Left colon (tissue), 2 donors: Measurements from ENCODE around the gene GLT8D2. TPM values are rescaled to one million over a fixed set of nuclear protein-coding genes. Genes with fewer than 3 reads are reported as not detected.

Experiments
- ATAC-seq: fragments of 200-7000 bp; cut with Tn5 transposase; one replicate; pipeline ENCODE4 v1.9.1; 2020; ENCODE audit warnings: mild to moderate bottlenecking, moderate library complexity
- DNase-seq, 2 donors: peaks; one replicate each; pipeline ENCODE4 v3.0.0-alpha.2; 2020
- intact Hi-C, 2 donors: fragments of 100-400 bp; cut with DNase I in 1 of 2; cut with micrococcal nuclease in 1 of 2; formaldehyde crosslinking; loops; one replicate each; pipeline versions ENCODE4 v1.11.2 to v1.14.0; 2022; cut with DNase I, micrococcal nuclease
- total RNA-seq, 2 donors: library from RNA; stranded (reverse); fragmentation: NEBNext Ultra II Directional; extraction: Animal tissue kit (Norgen Biotek cat#: 25700); gene quantifications; one replicate each; pipeline ENCODE4 v1.2.1, GENCODE V29; 2021
- donor health status: DM: no; HTN: no; CAD: no.
- donor health status: DM: yes; HTN: yes; CAD: no.

The GLT8D2 gene
- total RNA-seq, 2 donors from 2014 or later: 1.9 to 5.0 TPM

GRCh38 chr12:104011253-104011652, 38.7 kb downstream of the GLT8D2 start:
- DNase-seq (no peak), ATAC-seq (no peak)
- intact Hi-C loops: no loop called here

- ATAC-seq (no peak), DNase-seq (no peak)
- intact Hi-C loops: no loop called here
Measured at GRCh38 chr12:104010606-104011169, 39.3 kb downstream of the GLT8D2 start.

GRCh38 chr12:104010121-104010520, 39.9 kb downstream of the GLT8D2 start:
- intact Hi-C loops: no loop called here
- ATAC-seq: no peak

GRCh38 chr12:104006929-104007328, 43.1 kb downstream of the GLT8D2 start:
- ATAC-seq (no peak), DNase-seq (no peak)
- intact Hi-C loops: no loop called here

More at GRCh38 chr12:104010121-104010520, 39.9 kb downstream of the GLT8D2 start:
- DNase-seq: no peak

- DNase-seq: no peak
- intact Hi-C loops: no loop called here
- no peak for ATAC-seq
Measured at GRCh38 chr12:104003596-104003995, 46.4 kb downstream of the GLT8D2 start.

GRCh38 chr12:104002686-104003085, 47.3 kb downstream of the GLT8D2 start:
- DNase-seq (no peak), ATAC-seq (no peak)
- intact Hi-C loops: no loop called here

GRCh38 chr12:104000807-104001434, 49.1 kb downstream of the GLT8D2 start:
- intact Hi-C loops: no loop called here
- ATAC-seq (no peak), DNase-seq (no peak)

GRCh38 chr12:103998976-103999375, 51.0 kb downstream of the GLT8D2 start:
- DNase-seq: no peak
- no peak for ATAC-seq
- intact Hi-C loops: no loop called here

- intact Hi-C loops: no loop called here
- DNase-seq: no peak
- no peak for ATAC-seq
Measured at GRCh38 chr12:103997286-103997900, 52.6 kb downstream of the GLT8D2 start.

- ATAC-seq (no peak), DNase-seq (no peak)
- intact Hi-C loops: no loop called here
Measured at GRCh38 chr12:103996595-103996994, 53.4 kb downstream of the GLT8D2 start.

GRCh38 chr12:103994235-103994634, 55.8 kb downstream of the GLT8D2 start:
- intact Hi-C loops: no loop called here
- ATAC-seq (no peak), DNase-seq (no peak)

- ATAC-seq: no peak
- no peak for DNase-seq
- intact Hi-C loops: no loop called here
Measured at GRCh38 chr12:103986829-103987228, 63.2 kb downstream of the GLT8D2 start.

- ATAC-seq (no peak), DNase-seq (no peak)
- intact Hi-C loops: no loop called here
Measured at GRCh38 chr12:103978384-103978982, 71.5 kb downstream of the GLT8D2 start.

- DNase-seq: no peak
- ATAC-seq: no peak
- intact Hi-C loops: no loop called here
Measured at GRCh38 chr12:103975368-103975767, 74.6 kb downstream of the GLT8D2 start.

GRCh38 chr12:103973909-103974308, 76.1 kb downstream of the GLT8D2 start:
- intact Hi-C loops: no loop called here
- ATAC-seq: no peak
- no peak for DNase-seq

- intact Hi-C loops: loop anchor here in 1 of 2 donors (10.0 kb wide), 1 partner anchor 95 kb away; the partner anchor contains the start of gene HCFC2
- ATAC-seq (no peak), DNase-seq (no peak)
Measured at GRCh38 chr12:103969391-103969790, 80.6 kb downstream of the GLT8D2 start.

GRCh38 chr12:103966736-103967135, 83.3 kb downstream of the GLT8D2 start:
- intact Hi-C loops: loop anchor here in 1 of 2 donors (10.0 kb wide), 1 partner anchor 98 kb away; the partner anchor contains the start of gene HCFC2
- DNase-seq (no peak), ATAC-seq (no peak)

- ATAC-seq: peak; percentile 97
- peak; percentile 96 to 99 for DNase-seq
- intact Hi-C loops: loop anchor here in 1 of 2 donors (10.0 kb wide), 1 partner anchor 99 kb away; the partner anchor contains the start of gene HCFC2
Measured at GRCh38 chr12:103965590-103966504, 84.1 kb downstream of the GLT8D2 start, which contains the start of gene TDG. Gene TDG, plus strand, starts transcription at chr12:103965872. Its CDS starts 166 bp downstream, at chr12:103966038.

GRCh38 chr12:103965255-103965589, 84.8 kb downstream of the GLT8D2 start:
- ATAC-seq (no peak), DNase-seq (no peak)
- intact Hi-C loops: loop anchor here in 1 of 2 donors (10.0 kb wide), 1 partner anchor 100 kb away; the partner anchor contains the start of gene HCFC2
